GM21447 (cell line): ENCODE measurements around the gene RBL1.
"Not testable (repeated sequence)": the region's sequence is repeated elsewhere in the genome, so short reads cannot be mapped to it uniquely, and the experiment has no call there.

Experiments
- ATAC-seq: cut with Tn5 transposase; IDR thresholded peaks from one replicate; pipeline ENCODE4 v1.9.1; 2021; ENCODE audit not compliant: unreplicated experiment

The RBL1 gene

GRCh38 chr20:37075932-37076685 lies 19.7 kb downstream of the RBL1 start:
- ATAC-seq, result no peak

DNA sequence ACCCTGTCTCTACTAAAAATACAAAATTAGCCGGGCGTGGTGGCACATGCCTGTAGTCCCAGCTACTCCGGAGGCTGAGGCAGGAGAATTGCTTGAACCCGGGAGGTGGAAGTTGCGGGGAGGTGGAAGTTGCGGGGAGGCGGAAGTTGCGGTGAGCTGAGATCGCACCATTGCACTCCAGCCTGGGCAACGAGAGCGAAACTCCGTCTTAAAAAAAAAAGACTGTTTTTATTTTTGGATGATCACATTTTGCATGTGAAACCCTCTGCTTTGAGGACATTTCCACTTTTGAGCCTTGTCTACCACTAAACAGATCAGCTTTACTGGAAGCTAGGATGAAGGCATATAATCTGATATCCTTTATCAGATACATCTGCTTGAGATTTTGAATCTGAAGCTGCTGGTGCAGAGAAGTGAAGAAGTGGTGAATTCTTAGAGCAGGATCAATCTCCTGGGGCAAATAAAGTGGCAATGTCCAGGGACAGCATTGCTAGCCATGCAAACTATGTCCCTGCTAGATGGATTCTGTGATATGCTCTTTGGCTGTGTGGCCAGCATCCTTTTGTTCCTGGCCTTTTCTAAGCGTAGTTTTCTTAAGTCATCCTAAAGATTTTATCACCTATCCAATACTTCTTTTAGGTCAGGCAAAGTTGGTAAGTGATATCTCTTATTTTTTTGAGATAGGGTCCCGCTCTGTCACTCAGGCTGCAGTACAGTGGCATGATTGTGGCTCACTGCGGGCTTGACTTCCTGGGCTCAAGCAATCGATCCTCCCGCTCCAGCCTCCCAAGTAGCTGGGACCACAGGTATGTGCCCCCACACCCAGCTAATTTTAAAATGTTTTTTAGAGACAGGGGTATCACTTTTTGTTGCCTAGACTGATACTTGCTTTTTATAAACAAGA lies 23.3 kb downstream of the RBL1 start:
- ATAC-seq, result no peak

- no peak for ATAC-seq
Observed at GRCh38 chr20:37071481-37071911, 24.3 kb downstream of the RBL1 start.

GRCh38 chr20:37069563-37069962 lies 26.2 kb downstream of the RBL1 start:
- not testable (repeated sequence) for ATAC-seq

DNA sequence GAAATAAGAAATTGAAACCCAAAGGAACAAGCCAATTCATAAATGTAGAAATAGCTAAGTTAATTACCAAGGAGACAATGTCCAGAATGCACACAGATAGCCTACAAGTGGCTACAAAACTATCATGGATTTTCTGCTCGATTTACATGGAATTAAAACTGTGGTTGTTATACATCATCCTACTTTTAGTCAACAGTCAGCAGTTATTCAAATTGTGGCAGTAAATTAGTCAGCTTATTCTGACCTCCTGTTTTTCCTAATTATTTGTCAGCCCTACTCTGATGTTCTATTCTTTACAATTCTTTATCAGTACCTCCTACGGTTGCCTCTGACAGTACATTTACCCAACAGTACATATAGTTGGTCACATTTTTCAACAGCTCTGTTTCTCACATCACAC lies 29.6 kb downstream of the RBL1 start:
- ATAC-seq, result no peak

DNA sequence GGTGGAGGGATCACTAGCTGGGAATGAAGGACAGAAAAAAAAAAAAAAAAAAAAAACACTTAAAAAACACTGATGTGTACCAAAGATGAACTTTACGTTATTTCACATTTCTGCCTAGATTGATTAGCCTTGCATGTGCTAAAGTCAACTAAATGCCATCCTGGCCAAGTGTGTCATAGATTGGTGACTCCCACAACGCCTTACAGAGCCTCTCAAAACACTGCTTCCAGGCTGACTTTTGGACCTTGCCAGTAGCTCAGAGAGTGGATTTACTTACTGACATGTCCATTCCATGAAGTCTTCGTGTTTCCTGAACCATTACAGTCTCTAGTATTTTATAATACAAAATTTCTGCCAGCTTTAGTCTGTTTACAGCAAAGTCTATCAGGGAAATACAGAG lies 40.5 kb downstream of the RBL1 start:
- ATAC-seq, result no peak

- no peak for ATAC-seq
Observed at GRCh38 chr20:37053230-37053950, 42.4 kb downstream of the RBL1 start.

DNA sequence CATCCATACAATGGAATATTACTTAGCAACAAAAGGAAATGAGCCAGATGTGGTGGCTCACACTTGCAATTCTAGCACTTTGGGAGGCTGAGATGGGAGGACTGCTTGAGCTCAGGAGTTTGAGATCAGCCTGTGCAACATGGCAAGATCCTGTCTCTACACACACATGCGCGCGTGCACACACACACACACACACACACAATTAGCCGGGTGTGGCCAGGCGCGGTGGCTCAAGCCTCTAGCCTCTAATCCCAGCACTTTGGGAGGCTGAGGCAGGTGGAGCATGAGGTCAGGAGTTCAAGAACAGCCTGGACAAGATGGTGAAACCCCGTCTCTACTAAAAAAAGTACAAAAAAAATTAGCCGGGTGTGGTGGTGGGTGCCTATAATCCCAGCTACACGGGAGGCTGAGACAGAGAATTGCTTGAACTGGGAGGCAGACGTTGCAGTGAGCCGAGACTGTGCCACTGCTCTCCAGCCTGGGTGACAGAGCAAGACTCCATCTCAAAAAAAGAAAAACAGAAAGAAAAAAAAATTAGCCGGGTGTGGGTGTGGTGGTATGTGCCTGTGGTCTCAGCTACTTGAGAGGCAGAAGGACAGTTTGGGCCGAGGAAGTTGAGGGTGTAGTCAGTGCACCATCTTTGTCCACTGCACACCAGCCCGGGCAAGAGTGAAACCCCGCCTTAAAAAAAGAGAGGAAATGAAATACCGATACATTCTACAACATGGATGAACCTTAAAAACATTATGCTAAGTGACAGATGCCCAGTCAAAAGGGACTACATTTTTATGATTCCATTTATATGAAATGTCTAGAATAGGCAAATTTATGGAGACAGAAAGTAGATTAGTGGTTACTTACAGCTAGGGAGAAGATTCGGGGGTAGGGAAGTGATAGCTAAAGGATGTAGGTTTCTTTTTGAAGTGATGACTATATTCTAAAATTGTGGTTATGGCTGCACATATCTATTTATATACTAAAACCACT lies 52.5 kb downstream of the RBL1 start:
- ATAC-seq, result peak; percentile 51

DNA sequence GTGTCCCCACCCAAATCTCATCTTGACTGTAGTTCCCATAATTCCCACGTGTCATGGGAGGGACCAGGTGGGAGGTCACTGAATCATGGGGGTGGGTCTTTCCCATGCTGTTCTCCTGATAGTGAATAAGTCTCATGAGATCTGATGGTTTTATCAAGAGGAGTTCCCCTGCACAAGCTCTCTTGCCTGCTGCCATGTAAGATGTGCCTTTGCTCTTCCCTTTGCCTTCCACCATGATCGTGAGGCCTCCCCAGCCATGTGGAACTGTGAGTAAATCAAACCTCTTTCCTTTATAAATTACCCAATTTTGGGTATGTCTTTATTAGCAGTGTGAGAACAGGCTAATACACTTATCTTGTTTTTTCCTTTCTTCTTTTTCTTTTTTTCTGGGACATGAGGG lies 56.4 kb downstream of the RBL1 start:
- ATAC-seq, result not testable (repeated sequence)

DNA sequence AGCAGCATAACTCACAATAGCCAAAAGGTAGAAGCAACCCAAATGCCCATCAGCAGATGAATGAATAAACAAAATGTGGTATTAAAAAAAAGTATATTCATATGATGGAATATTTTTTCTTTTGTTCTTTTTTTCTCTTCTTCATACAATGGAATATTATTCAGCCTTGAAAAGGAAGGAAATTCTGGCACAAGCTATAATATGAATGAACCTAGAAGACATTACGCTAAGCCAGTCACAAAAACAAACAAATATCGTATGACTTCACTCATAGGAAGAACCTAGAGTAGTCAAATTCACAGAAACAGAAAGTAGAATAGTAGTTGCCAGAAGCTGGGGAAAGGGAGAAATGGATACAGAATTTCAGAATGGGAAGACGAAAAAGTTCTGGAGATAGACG lies 63.7 kb downstream of the RBL1 start:
- ATAC-seq, result no peak

DNA sequence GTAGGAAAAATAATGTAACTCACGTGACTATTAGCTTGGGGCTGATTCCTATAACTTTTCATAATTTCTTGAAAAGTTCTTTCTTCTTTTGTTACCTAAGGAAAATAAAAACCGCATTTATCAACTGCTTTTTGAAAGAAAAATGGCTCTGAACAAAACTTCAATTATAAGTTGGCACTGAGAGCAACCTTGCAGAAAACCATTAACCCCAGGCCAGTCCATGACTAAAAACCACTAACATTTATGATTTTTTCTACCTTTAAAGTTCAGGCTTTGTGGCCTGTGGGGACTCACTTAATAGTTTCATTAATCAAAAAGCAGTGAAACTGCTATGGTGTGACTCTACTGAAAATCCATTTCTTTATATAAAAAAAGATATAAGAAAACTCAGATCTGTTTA lies 75.2 kb downstream of the RBL1 start:
- no peak for ATAC-seq

- ATAC-seq, result not testable (repeated sequence)
Observed at GRCh38 chr20:37012631-37013030, 83.2 kb downstream of the RBL1 start.

- not testable (repeated sequence) for ATAC-seq
Observed at GRCh38 chr20:37011858-37012257, 83.9 kb downstream of the RBL1 start.

GRCh38 chr20:37011147-37011546 lies 84.7 kb downstream of the RBL1 start:
- ATAC-seq, result no peak

- ATAC-seq, result no peak
Observed at GRCh38 chr20:37007898-37008649, 87.7 kb downstream of the RBL1 start.

DNA sequence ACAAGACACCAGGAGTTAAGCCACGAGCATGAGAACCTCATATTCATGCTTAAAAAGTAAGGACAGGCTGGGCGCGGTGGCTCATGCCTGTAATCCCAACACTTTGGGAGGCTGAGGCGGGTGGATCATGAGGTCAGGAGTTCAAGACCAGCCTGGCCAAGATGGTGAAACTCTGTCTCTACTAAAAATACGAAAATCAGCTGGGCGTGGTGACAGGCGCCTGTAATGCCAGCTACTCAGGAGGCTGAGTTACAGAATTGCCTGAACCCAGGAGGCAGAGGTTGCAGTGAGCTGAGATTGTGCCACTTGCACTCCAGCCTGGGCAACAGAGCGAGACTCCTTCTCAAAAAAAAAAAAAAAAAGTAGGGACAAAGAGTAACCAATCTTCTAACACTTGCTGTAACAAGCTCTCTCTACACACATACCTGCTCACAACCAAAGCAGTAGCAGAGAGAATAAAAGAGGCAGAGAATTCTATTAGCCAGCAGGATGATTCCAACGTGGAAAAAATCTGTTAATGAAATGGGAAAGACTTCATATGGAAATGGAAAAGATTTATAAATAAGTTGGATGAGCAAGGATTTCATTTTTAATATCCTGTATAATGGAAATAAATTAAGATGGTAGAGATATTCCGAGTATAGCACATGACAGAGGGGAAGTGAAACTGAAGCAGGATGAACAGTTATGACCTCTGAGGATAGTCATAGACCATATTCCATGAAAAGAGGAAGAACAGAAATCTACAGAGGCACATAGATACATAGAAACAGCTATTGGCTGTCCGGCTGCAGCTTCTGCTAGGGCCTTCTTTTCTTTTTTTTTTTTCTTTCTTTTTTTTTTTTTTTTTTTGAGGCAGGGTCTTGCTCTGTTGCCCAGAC lies 90.5 kb downstream of the RBL1 start:
- not testable (repeated sequence) for ATAC-seq

DNA sequence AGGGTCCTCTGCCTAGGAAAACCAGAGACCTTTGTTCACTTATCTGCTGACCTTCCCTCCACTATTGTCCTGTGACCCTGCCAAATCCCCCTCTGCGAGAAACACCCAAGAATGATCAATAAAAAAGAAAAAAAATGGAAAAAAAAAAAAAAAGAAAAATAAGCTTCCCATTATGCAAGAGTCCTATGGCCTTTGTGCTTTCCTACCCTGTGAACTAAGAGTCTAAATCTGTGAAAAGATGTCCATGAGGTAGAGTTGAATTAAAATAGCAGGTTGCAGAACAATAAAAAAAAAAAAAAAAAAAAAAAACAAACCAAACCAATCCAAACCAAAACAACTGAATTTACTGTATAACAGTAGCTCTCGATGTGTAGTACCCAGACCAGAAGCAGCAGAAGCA lies 94.2 kb downstream of the RBL1 start:
- not testable (repeated sequence) for ATAC-seq

DNA sequence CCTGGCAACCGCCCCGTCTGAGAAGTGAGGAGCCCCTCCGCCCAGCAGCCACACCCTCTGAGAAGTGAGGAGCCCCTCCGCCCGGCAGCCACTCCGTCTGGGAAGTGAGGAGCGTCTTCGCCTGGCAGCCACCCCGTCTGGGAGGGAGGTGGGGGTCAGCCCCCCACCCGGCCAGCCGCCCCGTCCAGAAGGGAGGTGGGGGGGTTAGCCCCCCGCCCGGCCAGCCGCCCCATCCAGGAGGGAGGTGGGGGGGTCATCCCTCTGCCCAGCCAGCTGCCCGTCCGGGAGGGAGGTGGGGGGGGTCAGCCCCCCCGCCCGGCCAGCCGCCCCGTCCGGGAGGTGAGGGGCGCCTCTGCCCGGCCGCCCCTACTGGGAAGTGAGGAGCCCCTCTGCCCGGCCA lies 95.6 kb downstream of the RBL1 start:
- ATAC-seq, result not testable (repeated sequence)

DNA sequence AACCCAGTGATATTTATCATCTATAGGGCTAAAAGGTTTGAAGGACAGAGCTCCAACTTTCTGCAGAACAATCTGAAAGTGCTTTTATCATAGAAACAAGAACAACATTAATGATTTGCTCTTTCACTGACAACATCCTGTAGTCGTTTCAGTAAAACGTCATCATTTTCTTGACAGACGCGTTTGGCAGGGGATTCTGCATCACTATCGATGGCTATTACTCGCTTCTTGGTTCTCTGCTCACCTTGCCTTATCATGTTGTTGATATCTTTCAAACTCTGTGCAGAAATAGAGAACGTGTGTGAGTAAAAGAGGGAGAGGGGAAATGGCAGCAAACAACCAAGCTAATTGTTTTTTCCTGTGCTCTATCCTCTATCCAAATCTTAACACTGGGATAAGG lies 97.1 kb downstream of the RBL1 start:
- ATAC-seq, result no peak
